Cardiac fibroblast (primary cell): Measurements from ENCODE around the gene KLF1.

ENCODE experiments used
- DNase-seq, 2 donors: peaks; one replicate each; pipeline versions ENCODE4 v3.0.0 to v3.0.0-alpha.2; 2010; ENCODE audit warnings: low read depth in 2 of 2
- H3K4me3 ChIP-seq, 2 donors: replicated peaks in 1 of 2; 1 replicate in 1 of 2; 2 replicates in 1 of 2; pipeline ENCODE4 v1.5.1; 2011; ENCODE audit warnings: low read depth in 2 of 2, low read length in 2 of 2, mild to moderate bottlenecking in 2 of 2, moderate library complexity in 1 of 2
- TF ChIP-seq, protein P1 (sequence below): IDR thresholded peaks from one replicate; pipeline ENCODE4 v1.5.1; 2011; ENCODE audit warnings: low read depth, mild to moderate bottlenecking, low read length, inconsistent platforms

The KLF1 gene

DNA sequence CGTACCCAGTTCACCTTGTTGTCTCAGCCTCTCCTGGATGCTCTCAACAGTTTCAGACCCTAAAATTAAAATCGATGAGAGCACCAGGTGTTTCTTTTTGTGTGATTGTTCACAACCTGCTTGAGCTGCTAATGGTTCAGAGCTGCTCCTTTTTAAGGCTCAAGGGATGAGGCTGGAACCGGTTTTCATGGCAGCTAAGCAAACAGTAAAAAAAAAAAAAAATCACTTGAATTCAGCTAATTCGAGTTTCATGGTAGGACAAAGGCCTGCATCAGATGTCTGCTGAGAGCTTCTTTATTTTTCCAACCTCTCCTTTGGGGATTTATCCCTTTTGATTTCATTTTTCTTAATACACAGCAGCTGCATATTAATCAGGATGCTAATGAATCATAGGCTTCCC is 25.6 kb upstream of the KLF1 start:
- H3K4me3 ChIP-seq = no peak overlapping the region
- DNase-seq = no peak
- TF ChIP-seq, protein P1, sequence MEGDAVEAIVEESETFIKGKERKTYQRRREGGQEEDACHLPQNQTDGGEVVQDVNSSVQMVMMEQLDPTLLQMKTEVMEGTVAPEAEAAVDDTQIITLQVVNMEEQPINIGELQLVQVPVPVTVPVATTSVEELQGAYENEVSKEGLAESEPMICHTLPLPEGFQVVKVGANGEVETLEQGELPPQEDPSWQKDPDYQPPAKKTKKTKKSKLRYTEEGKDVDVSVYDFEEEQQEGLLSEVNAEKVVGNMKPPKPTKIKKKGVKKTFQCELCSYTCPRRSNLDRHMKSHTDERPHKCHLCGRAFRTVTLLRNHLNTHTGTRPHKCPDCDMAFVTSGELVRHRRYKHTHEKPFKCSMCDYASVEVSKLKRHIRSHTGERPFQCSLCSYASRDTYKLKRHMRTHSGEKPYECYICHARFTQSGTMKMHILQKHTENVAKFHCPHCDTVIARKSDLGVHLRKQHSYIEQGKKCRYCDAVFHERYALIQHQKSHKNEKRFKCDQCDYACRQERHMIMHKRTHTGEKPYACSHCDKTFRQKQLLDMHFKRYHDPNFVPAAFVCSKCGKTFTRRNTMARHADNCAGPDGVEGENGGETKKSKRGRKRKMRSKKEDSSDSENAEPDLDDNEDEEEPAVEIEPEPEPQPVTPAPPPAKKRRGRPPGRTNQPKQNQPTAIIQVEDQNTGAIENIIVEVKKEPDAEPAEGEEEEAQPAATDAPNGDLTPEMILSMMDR = no peak

DNA sequence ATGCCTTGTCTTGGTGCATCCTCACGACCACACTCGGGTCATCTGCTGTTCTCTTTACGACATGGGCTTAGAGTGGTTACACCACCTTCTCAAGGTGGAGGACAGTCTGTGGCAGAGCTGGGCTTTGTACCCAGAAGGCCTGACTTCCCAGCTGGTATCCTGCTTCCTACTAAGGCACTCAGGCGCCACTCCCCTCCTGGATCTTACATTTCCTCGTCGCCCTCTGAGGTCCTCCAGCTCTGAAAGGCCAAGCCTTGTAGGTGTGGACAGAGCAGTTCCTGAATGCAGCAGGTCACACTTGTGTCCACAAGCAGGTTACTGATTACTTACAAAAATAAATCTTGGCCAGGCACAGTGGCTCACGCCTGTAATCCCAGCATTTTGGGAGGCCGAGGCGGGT is 20.2 kb upstream of the KLF1 start:
- no peak for DNase-seq
- no peak overlapping the region for H3K4me3 ChIP-seq
- TF ChIP-seq, protein P1 = no peak

DNA sequence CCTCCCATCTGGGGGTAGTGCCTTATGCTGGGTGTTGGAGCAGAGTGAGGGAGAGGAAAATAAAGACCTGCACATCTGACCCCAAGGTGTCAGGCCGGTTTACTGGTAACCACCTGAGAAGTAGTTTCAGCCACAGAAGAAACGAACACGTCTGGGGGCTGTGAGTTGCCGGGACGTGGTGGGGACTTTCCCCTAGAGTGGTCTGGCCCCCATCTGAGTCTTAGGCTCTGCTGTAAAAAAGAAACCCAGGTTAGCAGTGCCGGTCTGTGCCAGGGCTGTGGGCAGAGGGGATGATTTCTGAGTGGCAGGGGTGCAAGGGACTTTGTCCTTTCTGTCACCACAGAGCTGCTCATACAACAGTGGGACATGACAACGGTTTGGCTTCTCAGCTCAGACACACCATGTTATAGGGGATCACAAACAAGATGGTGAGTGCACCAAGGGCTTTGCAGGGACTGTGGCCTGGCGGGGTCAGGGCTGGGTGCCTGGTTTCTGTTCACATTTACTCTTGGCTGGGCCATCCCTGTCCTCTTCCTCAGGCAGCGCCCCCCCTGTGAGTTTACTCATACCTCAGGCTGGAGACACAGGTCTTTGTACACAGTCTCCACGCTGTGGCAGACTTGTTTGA is 13.0 kb upstream of the KLF1 start:
- TF ChIP-seq, protein P1 = no peak
- DNase-seq = no peak
- H3K4me3 ChIP-seq = no peak overlapping the region

DNA sequence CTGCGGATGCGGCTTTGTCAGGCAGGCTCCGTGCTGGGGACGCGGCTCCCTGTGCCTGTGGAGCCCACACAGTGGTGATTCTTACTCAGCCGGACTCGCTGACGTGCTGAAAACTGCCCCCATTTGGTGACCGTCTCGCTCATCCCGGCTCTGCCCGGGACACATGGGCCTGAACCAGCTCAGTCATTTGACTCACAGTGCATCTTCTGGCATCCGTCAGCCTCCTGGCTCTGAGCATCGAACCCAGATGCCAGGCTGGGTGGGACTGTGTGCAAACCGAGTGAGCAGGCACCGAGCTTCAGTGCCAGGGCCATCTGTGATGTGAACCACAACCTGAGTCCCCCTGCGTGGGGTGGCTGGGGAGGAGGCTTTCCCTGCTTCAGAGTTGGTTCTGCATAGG is 9.5 kb upstream of the KLF1 start:
- no peak overlapping the region for H3K4me3 ChIP-seq
- TF ChIP-seq, protein P1 = no peak
- no peak for DNase-seq

DNA sequence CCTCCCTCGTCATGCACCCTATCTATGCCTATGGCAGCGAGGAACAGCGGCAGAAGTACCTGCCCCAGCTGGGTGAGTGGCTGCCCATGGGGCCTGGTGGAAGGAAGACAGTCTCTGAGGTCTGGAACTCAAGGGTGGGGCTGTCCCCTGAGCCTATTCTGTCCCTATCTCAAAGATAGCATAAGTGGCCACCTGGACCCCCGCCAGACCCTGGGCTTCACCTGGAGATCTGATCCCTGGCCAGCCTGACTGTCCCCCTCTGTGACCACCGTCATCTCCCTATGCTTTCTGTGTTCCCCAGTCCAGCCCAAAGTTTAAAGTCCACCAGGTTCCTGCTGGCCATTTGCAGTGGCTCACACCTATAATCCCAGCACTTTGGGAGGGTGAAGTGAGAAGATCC is 6.6 kb upstream of the KLF1 start:
- no peak overlapping the region for H3K4me3 ChIP-seq
- TF ChIP-seq, protein P1 = no peak
- DNase-seq = no peak

DNA sequence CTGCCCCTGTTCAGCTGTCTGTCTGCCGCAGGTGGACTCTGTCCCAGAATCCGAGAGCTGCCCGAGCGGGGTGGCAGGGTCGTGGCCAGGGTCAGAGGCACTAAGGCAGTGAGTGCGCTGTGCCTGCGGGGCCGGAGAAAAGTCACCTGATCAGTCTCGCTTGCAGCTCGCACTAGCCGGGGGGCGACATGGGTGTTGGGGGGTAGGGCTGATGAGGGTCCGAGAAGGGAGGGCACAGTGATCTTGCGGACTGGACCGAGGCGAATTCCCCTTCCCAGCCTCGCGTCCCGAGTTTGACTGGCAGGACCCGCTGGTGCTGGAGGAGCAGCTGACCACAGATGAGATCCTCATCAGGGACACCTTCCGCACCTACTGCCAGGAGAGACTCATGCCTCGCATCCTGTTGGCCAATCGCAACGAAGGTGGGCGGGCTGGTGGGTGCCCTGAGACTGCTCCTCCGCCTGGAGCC is 4.6 kb upstream of the KLF1 start:
- H3K4me3 ChIP-seq = peak overlapping the region; percentile 97 to 98
- TF ChIP-seq, protein P1 = no peak
- no peak for DNase-seq
